Tibial nerve (tissue), 3 donors: ENCODE measurements around the gene LGI2.

Experiments
- CTCF ChIP-seq, 5 experiments: fragments of 200-600 bp in 3 of 5; fragments of 450-650 bp in 2 of 5; sonication (generic) in 3 of 5; IDR thresholded peaks; one replicate each; pipeline ENCODE4 v1.5.1; 2016 to 2019; ENCODE audit warnings: antibody characterized with exemption in 5 of 5, mild to moderate bottlenecking in 3 of 5, moderate library complexity in 2 of 5
- POLR2A ChIP-seq, 2 donors: fragments of 450-650 bp; IDR thresholded peaks; one replicate each; pipeline ENCODE4 v1.6.1; 2017; ENCODE audit warnings: antibody characterized with exemption in 2 of 2, mild to moderate bottlenecking in 2 of 2, moderate library complexity in 2 of 2

GRCh38 chr4:24956091-24956490, 74.7 kb downstream of the LGI2 start:
- no peak for TF ChIP-seq CTCF (IDR thresholded peaks at IDR 0.05)
- TF ChIP-seq POLR2A (IDR thresholded peaks at IDR 0.05) = no peak
